ENCODE data around the gene ANGPT4. TPM values are rescaled to one million over a fixed set of nuclear protein-coding genes. Genes with fewer than 3 reads are reported as not detected.

ANGPT4 gene, protein sequence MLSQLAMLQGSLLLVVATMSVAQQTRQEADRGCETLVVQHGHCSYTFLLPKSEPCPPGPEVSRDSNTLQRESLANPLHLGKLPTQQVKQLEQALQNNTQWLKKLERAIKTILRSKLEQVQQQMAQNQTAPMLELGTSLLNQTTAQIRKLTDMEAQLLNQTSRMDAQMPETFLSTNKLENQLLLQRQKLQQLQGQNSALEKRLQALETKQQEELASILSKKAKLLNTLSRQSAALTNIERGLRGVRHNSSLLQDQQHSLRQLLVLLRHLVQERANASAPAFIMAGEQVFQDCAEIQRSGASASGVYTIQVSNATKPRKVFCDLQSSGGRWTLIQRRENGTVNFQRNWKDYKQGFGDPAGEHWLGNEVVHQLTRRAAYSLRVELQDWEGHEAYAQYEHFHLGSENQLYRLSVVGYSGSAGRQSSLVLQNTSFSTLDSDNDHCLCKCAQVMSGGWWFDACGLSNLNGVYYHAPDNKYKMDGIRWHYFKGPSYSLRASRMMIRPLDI
- total RNA-seq (under 1 TPM in 2 of 10 donors, not detected in 8; 0.05 to 0.44 TPM), polyA plus RNA-seq (under 1 TPM; 0.14 to 0.37 TPM)
- long read RNA-seq, donor 1 = 0 reads
- long read RNA-seq, donor 2 = 0 reads
- long read RNA-seq, donor 3 = 0 reads

DNA sequence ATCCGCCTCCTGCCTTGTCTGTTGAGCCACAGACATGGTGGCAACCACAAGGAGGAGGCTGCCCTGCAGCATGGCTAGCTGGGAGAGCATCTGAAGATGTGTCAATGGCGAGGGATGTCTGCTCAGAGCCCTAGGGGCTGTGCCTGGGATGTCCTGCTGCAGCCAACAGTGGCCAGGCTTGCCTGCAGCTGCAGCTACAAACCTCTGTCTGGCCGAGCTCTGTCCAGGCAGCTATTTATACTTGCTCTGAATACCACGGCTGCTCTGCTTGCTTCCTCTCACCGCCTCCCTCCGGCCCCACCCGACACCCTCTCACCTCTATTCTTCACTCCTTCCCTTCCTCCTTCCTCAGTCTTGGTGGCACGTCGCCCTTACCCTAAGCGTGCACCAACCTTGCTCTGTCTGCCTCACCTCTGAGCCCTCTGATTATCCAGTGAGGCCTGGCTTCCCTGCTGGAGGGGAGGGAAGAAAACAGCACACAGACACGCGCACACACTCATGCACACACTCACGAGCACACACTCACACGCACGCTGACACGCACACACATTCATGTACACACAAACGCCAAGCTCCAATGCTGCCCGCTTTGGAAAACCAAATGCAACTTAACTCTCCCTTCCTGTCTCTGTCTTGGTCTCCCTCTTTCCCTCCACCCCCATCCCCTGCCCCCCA is at the start of gene ANGPT4:
ANGPT4 (minus strand) TSS at position 210 of the 675 bp plus-strand sequence; CDS start at position 90, 120 bp downstream.
- Histone ChIP-seq H3K4me1 (peaks cover 0 to 20% (median 6%) of the 10 kb centered on the region in 9 donors), H3K9me3 (no peaks in the 10 kb centered on the region), H3K27ac (no peak within 1 kb of the TSS), H3K27me3 (peaks cover 0 to 19% (median 4%) of the 10 kb centered on the region in 7 donors), H3K4me3 (no peak within 1 kb of the TSS), H3K36me3 (no peaks in the 10 kb centered on the region)
- intact Hi-C loops (cut with DNase I) = no loop called here
- ATAC-seq (peak in 6 of 8 donors; percentile 50 to 75 (median 70)), DNase-seq (no peak)
- TF ChIP-seq, protein P1, sequence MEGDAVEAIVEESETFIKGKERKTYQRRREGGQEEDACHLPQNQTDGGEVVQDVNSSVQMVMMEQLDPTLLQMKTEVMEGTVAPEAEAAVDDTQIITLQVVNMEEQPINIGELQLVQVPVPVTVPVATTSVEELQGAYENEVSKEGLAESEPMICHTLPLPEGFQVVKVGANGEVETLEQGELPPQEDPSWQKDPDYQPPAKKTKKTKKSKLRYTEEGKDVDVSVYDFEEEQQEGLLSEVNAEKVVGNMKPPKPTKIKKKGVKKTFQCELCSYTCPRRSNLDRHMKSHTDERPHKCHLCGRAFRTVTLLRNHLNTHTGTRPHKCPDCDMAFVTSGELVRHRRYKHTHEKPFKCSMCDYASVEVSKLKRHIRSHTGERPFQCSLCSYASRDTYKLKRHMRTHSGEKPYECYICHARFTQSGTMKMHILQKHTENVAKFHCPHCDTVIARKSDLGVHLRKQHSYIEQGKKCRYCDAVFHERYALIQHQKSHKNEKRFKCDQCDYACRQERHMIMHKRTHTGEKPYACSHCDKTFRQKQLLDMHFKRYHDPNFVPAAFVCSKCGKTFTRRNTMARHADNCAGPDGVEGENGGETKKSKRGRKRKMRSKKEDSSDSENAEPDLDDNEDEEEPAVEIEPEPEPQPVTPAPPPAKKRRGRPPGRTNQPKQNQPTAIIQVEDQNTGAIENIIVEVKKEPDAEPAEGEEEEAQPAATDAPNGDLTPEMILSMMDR (IDR thresholded peaks at IDR 0.05) = no peak
- WGBS, 2 donors = 34% methylated on average over 18 of the region's 18 CpGs

DNA sequence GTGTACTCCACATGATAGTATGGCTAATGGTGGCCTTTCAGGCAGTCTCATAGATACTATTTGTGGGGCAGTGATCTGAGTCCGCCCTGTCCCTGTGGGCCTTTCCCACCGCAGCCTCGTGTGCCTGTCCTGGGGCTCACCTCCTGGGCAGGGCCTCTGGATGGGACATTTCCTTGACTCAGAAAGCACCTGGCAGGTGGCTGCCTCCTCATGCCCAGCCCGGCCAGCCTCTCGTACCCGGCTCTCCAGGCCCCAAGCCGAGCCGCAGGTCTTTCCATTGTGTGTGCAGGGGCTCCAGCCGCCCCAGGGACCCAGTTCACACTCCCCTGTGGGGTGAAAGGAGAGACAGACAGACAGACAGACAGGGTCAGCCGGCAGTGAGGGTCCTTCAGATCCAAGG is 47.7 kb upstream of the ANGPT4 start:
- ATAC-seq (no peak), DNase-seq (no peak)
- peaks cover 0 to 74% (median 28%) of the 10 kb centered on the region in 7 donors for H3K27me3 ChIP-seq
- H3K36me3 ChIP-seq = no peaks in the 10 kb centered on the region
- H3K4me1 ChIP-seq = no peaks in the 10 kb centered on the region
- no peak overlapping the region for H3K27ac ChIP-seq
- intact Hi-C loops (cut with DNase I) = loop anchor here in 3 of 10 donors (10.0 kb wide), 2 partner anchors 231 to 251 kb away; no protein-coding TSS in a partner anchor
- TF ChIP-seq, protein P1 (IDR thresholded peaks at IDR 0.05) = no peak
- 85 to 88% methylated on average over 10 of the region's 10 CpGs for WGBS, 2 donors
- peaks cover 0 to 4% (median 0%) of the 10 kb centered on the region in 11 donors for H3K9me3 ChIP-seq
- no peak overlapping the region for H3K4me3 ChIP-seq

DNA sequence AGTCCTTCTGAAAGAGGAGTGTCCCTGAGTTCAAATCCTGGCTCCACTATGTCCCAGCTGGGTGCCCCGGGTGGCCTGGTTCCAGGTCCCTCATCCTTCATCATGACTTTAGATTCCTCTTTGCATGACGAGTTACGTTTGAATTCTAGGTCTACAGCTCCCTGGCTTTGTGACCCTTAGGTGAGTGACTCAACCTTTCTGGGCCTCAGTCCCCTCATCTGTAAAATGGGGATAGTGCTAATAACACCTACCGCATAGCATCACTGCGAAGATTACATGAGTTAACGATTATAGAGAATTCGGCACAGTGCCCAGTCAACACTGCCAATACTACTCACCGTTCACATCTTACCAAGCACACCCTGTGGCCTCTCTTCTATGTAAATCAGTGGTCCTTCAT is 46.5 kb upstream of the ANGPT4 start:
- Histone ChIP-seq H3K27me3 (peaks cover 0 to 79% (median 32%) of the 10 kb centered on the region in 7 donors), H3K27ac (no peak overlapping the region), H3K4me3 (no peak overlapping the region), H3K9me3 (no peaks in the 10 kb centered on the region), H3K4me1 (no peaks in the 10 kb centered on the region), H3K36me3 (no peaks in the 10 kb centered on the region)
- ATAC-seq (no peak), DNase-seq (no peak)
- TF ChIP-seq, protein P1 (IDR thresholded peaks at IDR 0.05) = no peak
- WGBS, 2 donors = 85 to 87% methylated on average over 8 of the region's 8 CpGs
- intact Hi-C loops (cut with DNase I) = loop anchor here in 3 of 10 donors (10.0 kb wide), 2 partner anchors 232 to 252 kb away; no protein-coding TSS in a partner anchor

DNA sequence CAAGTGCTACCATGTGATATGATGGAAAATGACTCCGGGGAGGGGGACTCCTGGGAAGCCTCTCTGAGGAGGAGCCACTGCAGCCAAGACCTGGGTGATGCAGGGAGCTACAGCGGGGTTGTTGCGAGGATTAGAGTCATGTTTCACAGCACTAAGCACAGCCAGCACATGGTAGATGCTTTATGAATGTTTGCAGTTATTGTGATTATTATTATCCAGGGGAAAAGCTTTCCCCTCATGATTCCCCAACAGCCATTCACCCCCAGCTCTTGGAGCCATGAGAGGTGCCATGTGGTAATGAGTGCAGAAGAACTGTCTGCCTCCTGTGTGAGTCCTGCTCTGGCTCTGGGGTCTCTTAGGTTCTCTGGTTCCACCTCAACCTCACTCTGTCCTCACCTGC is 46.1 kb upstream of the ANGPT4 start:
- DNase-seq = no peak
- no peaks in the 10 kb centered on the region for H3K36me3 ChIP-seq
- H3K4me3 ChIP-seq = no peak overlapping the region
- H3K27me3 ChIP-seq = peaks cover 0 to 83% (median 37%) of the 10 kb centered on the region in 7 donors
- TF ChIP-seq, protein P1 (IDR thresholded peaks at IDR 0.05) = no peak
- no peak overlapping the region for H3K27ac ChIP-seq
- intact Hi-C loops (cut with DNase I) = loop anchor here in 3 of 10 donors (10.0 kb wide), 2 partner anchors 233 to 253 kb away; no protein-coding TSS in a partner anchor
- no peaks in the 10 kb centered on the region for H3K9me3 ChIP-seq
- no peak for ATAC-seq
- WGBS, 2 donors = 72 to 79% methylated on average over 3 of the region's 3 CpGs
- H3K4me1 ChIP-seq = no peaks in the 10 kb centered on the region
